ENCODE data around the gene TXLNB.
"Not testable (repeated sequence)": the region's sequence is repeated elsewhere in the genome, so short reads cannot be mapped to it uniquely, and the experiment has no call there.

Gene TXLNB

GRCh38 chr6:139243536-139243935 is 48.3 kb downstream of the TXLNB start:
- no peak for DNase-seq (ENCODE audit: low read depth)
- no peak overlapping the region for H3K4me3 ChIP-seq (ENCODE audit: low read length)
- no peak for TF ChIP-seq CTCF (conservative IDR thresholded peaks at IDR 0.05; ENCODE audit: low read length)

GRCh38 chr6:139242457-139243240 is 49.1 kb downstream of the TXLNB start:
- no peak for TF ChIP-seq CTCF (conservative IDR thresholded peaks at IDR 0.05; ENCODE audit: low read length)
- no peak for DNase-seq (ENCODE audit: low read depth)
- no peak overlapping the region for H3K4me3 ChIP-seq (ENCODE audit: low read length)

GRCh38 chr6:139240161-139241010 is 51.4 kb downstream of the TXLNB start:
- TF ChIP-seq CTCF (conservative IDR thresholded peaks at IDR 0.05; ENCODE audit: low read length): no peak
- H3K4me3 ChIP-seq (ENCODE audit: low read length): no peak overlapping the region
- peak; percentile 78 for DNase-seq (ENCODE audit: low read depth)

- no peak overlapping the region for H3K4me3 ChIP-seq (ENCODE audit: low read length)
- DNase-seq (ENCODE audit: low read depth): no peak
- no peak for TF ChIP-seq CTCF (conservative IDR thresholded peaks at IDR 0.05; ENCODE audit: low read length)
Measured at GRCh38 chr6:139239064-139239463, 52.7 kb downstream of the TXLNB start.

GRCh38 chr6:139236105-139236504 is 55.7 kb downstream of the TXLNB start:
- DNase-seq (ENCODE audit: low read depth): no peak
- no peak overlapping the region for H3K4me3 ChIP-seq (ENCODE audit: low read length)
- no peak for TF ChIP-seq CTCF (conservative IDR thresholded peaks at IDR 0.05; ENCODE audit: low read length)

- no peak overlapping the region for H3K4me3 ChIP-seq (ENCODE audit: low read length)
- DNase-seq (ENCODE audit: low read depth): no peak
- no peak for TF ChIP-seq CTCF (conservative IDR thresholded peaks at IDR 0.05; ENCODE audit: low read length)
Measured at GRCh38 chr6:139235661-139236060, 56.1 kb downstream of the TXLNB start.

- DNase-seq (ENCODE audit: low read depth); H3K4me3 ChIP-seq (ENCODE audit: low read length): not testable (repeated sequence)
Measured at GRCh38 chr6:139234193-139234592, 57.6 kb downstream of the TXLNB start.

Measured in AG10803 (cell line).